Suprapubic skin (tissue), 4 donors: ENCODE measurements around the gene MTX1.

Experiments used
- EP300 ChIP-seq: sonication (generic); formaldehyde crosslinking; IDR thresholded peaks from one replicate; pipeline ENCODE4 v1.6.1; 2017; ENCODE audit warnings: antibody characterized with exemption
- POLR2A ChIP-seq, 2 donors: fragments of 450-650 bp; IDR thresholded peaks; one replicate each; pipeline ENCODE4 v1.6.1; 2017; ENCODE audit warnings: antibody characterized with exemption in 2 of 2, mild to moderate bottlenecking in 2 of 2, moderate library complexity in 2 of 2
- POLR2AphosphoS5 ChIP-seq, 3 donors: sonication (generic); formaldehyde crosslinking; IDR thresholded peaks; one replicate each; pipeline ENCODE4 v1.6.1; 2017; ENCODE audit warnings: antibody characterized with exemption in 3 of 3
- TF ChIP-seq, protein P1 (sequence below), 2 donors: fragments of 200-600 bp in 1 of 2; fragments of 450-650 bp in 1 of 2; sonication (generic) in 1 of 2; IDR thresholded peaks; one replicate each; pipeline ENCODE4 v1.5.1; 2016 to 2019; ENCODE audit warnings: antibody characterized with exemption in 2 of 2, mild to moderate bottlenecking in 1 of 2, moderate library complexity in 1 of 2

DNA sequence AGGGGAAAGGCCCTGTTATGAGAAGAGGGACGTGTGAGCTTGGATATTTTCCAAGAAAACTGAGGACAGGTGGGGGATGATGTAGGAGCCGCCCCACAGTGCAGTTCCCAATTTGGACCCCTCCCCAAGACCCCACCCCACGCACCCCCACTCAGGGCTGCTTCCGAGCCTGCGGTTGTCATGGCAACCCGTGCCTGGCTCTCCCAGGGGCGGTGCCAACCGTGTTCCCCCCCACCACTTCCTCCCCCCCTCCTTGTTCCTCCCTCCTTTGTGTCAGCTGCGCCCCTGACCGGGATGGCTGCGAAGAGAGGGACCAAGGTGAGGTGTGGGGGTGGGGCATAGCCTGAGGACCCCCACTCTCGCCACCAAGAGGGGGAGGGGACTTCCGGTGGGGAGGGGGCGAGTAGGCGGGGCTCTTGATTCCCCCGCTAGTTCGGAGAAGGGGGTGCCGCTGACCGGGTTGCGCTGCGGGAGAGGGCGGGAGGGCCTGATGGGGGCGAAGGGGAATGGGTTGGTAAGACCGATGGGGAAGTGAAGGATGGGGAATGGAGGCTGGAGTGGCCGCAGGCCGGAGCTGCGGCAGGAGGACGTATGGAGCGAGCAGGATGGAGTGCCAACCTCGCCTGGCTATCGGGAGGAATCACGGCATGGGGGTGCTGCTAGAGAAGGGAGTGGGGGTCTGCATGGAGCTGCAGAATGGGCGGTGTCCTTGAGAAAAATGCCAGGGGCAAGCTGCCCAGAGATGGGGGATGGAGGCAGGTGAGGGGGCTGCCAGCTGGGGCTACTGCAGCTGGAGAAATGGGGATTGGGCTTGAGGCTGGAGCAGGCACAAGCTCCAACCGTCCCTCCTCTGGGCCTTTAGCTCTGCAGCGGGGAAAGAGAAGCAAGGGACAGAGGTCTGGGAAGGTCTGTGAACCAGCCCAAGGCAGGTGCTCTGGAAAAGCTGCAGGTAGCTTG, 33.9 kb upstream of the MTX1 start:
- TF ChIP-seq POLR2A (IDR thresholded peaks at IDR 0.05) (no peak), POLR2AphosphoS5 (IDR thresholded peaks at IDR 0.05) (no peak), EP300 (no peak)
- TF ChIP-seq, protein P1, sequence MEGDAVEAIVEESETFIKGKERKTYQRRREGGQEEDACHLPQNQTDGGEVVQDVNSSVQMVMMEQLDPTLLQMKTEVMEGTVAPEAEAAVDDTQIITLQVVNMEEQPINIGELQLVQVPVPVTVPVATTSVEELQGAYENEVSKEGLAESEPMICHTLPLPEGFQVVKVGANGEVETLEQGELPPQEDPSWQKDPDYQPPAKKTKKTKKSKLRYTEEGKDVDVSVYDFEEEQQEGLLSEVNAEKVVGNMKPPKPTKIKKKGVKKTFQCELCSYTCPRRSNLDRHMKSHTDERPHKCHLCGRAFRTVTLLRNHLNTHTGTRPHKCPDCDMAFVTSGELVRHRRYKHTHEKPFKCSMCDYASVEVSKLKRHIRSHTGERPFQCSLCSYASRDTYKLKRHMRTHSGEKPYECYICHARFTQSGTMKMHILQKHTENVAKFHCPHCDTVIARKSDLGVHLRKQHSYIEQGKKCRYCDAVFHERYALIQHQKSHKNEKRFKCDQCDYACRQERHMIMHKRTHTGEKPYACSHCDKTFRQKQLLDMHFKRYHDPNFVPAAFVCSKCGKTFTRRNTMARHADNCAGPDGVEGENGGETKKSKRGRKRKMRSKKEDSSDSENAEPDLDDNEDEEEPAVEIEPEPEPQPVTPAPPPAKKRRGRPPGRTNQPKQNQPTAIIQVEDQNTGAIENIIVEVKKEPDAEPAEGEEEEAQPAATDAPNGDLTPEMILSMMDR (IDR thresholded peaks at IDR 0.05), result no peak
